WTC11 (cell line): Measurements from ENCODE around the gene SYT1. TPM values are rescaled to one million over a fixed set of nuclear protein-coding genes. Genes with fewer than 3 reads are reported as not detected.

Source experiments
- ATAC-seq: fragments of 200-7000 bp; cut with Tn5 transposase; 2 replicates; pipeline ENCODE4 v1.10.0; 2021; ENCODE audit warnings: mild to moderate bottlenecking, moderate library complexity
- CTCF ChIA-PET: fragments of 300-600 bp; sonication (Branson Sonifier 250); formaldehyde crosslinking; loops from one replicate; lab custom pipeline; 2021; ENCODE audit warnings: antibody characterized with exemption; lab: Charles Lee
- POLR2A ChIA-PET: fragments of 350-600 bp; sonication (Branson Sonifier 250); formaldehyde crosslinking; loops from one replicate; lab custom pipeline; 2021; ENCODE audit warnings: antibody characterized with exemption; lab: Charles Lee
- DNase-seq: peaks from one replicate; pipeline ENCODE4 v3.0.0; 2021; ENCODE audit warnings: low spot score
- H3K27ac Mint-ChIP-seq: 2 replicates; pipeline ENCODE4 v1.8.0; 2021; ENCODE audit warnings: mixed read lengths
- H3K27me3 Mint-ChIP-seq: 2 replicates; pipeline ENCODE4 v1.8.0; 2021; ENCODE audit warnings: low read depth, mild to moderate bottlenecking, moderate library complexity, mixed read lengths
- H3K36me3 Mint-ChIP-seq: 2 replicates; pipeline ENCODE4 v1.8.0; 2021; ENCODE audit warnings: mixed read lengths
- H3K4me1 Mint-ChIP-seq: 2 replicates; pipeline ENCODE4 v1.8.0; 2022; ENCODE audit warnings: mixed read lengths
- H3K4me3 Mint-ChIP-seq: 2 replicates; pipeline ENCODE4 v1.8.0; 2021; ENCODE audit warnings: mild to moderate bottlenecking, moderate library complexity, mixed read lengths
- H3K9me3 Mint-ChIP-seq: 2 replicates; pipeline ENCODE4 v1.8.0; 2021; ENCODE audit warnings: mixed read lengths
- CREM ChIP-seq: sonication (generic); formaldehyde crosslinking; IDR thresholded peaks from 2 replicates; pipeline ENCODE4 v1.8.1; 2022; ENCODE audit warnings: mild to moderate bottlenecking, missing genetic modification reagents, moderate library complexity
- HMGXB4 ChIP-seq: sonication (generic); formaldehyde crosslinking; IDR thresholded peaks from 2 replicates; pipeline ENCODE4 v1.8.1; 2023; ENCODE audit warnings: mild to moderate bottlenecking, moderate library complexity, missing genetic modification reagents
- TCF7 ChIP-seq: sonication (generic); formaldehyde crosslinking; IDR thresholded peaks from 2 replicates; pipeline ENCODE4 v1.8.0; 2022; ENCODE audit warnings: mild to moderate bottlenecking, low read depth, missing genetic modification reagents, moderate library complexity
- USF1 ChIP-seq: sonication (generic); formaldehyde crosslinking; IDR thresholded peaks from 2 replicates; pipeline ENCODE4 v1.8.0; 2022; ENCODE audit warnings: mild to moderate bottlenecking, missing genetic modification reagents
- USF2 ChIP-seq: sonication (generic); formaldehyde crosslinking; IDR thresholded peaks from 2 replicates; pipeline ENCODE4 v1.8.1; 2023; ENCODE audit warnings: mild to moderate bottlenecking, missing genetic modification reagents, moderate library complexity
- ZNF263 ChIP-seq: sonication (generic); formaldehyde crosslinking; IDR thresholded peaks from 2 replicates; pipeline ENCODE4 v1.8.1; 2022; ENCODE audit warnings: low read depth, mild to moderate bottlenecking, moderate library complexity, missing genetic modification reagents
- total RNA-seq: library from RNA; stranded (reverse); gene quantifications from 3 replicates; pipeline ENCODE4 v1.2.3, GENCODE V29; 2021
- TF ChIP-seq, protein P1 (sequence below): fragments of 250-450 bp; sonication (Bioruptor Pico); IDR thresholded peaks from 2 replicates; pipeline ENCODE4 v1.9.0; 2021; ENCODE audit warnings: moderate library complexity, mild to moderate bottlenecking, inconsistent platforms, borderline replicate concordance
- TF ChIP-seq, protein P2 (sequence below): fragments of 200-600 bp; IDR thresholded peaks from 2 replicates; pipeline ENCODE4 v1.8.0; 2022; ENCODE audit warnings: antibody characterized with exemption
- TF ChIP-seq, protein P3 (sequence below): sonication (generic); formaldehyde crosslinking; conservative IDR thresholded peaks from 2 replicates; pipeline ENCODE4 v1.8.1; 2023; ENCODE audit warnings: mild to moderate bottlenecking, low read depth, missing genetic modification reagents, moderate library complexity

The SYT1 gene
- total RNA-seq, 1 experiment from 2014 or later = 45.2 TPM

DNA sequence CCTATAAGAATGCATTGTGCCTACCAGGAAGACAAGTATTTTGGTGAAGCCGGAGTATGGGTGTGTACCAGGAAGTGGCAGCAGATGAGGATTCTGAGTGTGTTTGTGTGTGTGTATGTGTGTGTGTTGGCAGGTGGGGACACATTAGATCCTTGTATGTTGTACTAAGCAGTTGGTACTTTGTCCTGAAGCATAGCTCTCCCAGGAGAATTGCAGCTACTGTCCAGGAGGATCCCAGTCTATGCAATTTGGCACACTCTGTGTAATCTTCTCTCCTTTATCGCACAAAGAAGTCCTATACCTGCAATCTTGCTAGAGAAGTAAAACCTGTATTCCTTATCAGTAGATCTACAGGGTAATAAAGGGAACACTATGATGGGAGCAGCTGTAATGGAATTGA, 549.7 kb downstream of the SYT1 start (continued):
- TF ChIP-seq CREM = no peak

DNA sequence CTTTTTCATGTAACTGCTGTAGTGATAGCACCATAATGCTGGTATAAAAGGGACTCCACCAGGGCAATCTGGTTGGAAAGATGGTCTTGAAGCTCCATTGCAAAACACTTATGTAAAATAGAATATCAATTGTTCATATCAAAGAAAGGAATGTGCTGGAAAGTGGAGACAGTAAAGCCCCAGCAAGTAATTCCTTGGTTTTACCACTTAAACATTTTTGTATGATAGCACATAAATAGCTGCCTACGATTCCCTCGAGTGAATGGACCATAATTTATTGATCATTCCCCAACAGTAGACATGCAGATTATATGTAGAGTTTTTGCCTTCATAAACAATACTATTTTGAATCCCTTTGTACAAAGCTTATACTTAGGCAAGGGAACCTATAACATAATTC, 550.7 kb downstream of the SYT1 start:
- DNase-seq = no peak
- Mint-ChIP-seq H3K4me3 (no peak overlapping the region), H3K4me1 (peaks cover 48% of the 10 kb centered on the region), H3K9me3 (no peaks in the 10 kb centered on the region), H3K27me3 (no peaks in the 10 kb centered on the region), H3K36me3 (no peaks in the 10 kb centered on the region), H3K27ac (no peak overlapping the region)
- CTCF ChIA-PET = no interaction called here
- POLR2A ChIA-PET = no interaction called here
- ATAC-seq = no peak
- no peak for TF ChIP-seq USF1 (CRISPR knock-in tag)

DNA sequence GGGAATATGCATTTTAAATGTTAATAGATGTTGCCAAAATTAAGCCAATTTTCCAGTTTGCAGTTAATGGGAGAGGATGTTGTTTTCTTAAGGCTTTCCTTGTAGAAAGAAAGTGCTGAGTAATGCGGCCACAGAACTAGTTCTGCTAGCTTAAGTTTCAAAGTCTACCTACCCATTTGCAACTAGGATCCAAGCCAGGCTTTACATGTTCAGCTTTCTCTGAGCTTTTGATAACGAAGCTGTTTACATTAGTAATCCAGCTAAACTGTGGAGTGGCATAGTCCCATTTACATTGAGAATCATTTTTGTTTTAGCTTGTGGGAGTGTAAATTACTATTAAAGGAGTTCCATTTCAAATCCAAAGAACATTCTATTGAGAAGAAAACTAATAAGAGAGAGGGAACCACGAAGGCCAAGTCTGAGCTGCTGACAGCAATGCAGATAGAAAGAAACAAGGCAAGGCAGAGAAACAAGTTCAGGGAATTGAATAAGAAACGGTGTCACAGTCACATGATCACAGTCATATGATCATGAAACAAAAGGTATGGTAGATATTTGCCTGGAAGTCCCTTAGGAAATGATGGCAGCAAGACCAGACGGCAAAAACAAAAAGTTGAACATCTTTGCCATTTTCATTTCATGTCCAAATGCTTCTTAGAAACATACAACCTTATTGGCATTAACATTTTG, 551.3 kb downstream of the SYT1 start:
- Mint-ChIP-seq H3K27ac (peak overlapping the region; percentile 46), H3K36me3 (no peaks in the 10 kb centered on the region), H3K9me3 (no peaks in the 10 kb centered on the region), H3K4me3 (no peak overlapping the region)
- ChIA-PET POLR2A (no interaction called here), CTCF (no interaction called here)
- TF ChIP-seq USF1 (CRISPR knock-in tag) (peak; percentile 80), USF2 (CRISPR knock-in tag) (peak; percentile 83), ZNF263 (no peak), TCF7 (CRISPR knock-in tag) (no peak)
- TF ChIP-seq, protein P1, sequence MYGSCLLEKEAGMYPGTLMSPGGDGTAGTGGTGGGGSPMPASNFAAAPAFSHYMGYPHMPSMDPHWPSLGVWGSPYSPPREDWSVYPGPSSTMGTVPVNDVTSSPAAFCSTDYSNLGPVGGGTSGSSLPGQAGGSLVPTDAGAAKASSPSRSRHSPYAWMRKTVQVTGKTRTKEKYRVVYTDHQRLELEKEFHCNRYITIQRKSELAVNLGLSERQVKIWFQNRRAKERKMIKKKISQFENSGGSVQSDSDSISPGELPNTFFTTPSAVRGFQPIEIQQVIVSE = no peak
- TF ChIP-seq, all 79 proteins: peak for 2
- no peak for ATAC-seq
- H3K27me3 Mint-ChIP-seq = no peaks in the 10 kb centered on the region
- H3K4me1 Mint-ChIP-seq = peaks cover 53% of the 10 kb centered on the region
- no peak for DNase-seq

DNA sequence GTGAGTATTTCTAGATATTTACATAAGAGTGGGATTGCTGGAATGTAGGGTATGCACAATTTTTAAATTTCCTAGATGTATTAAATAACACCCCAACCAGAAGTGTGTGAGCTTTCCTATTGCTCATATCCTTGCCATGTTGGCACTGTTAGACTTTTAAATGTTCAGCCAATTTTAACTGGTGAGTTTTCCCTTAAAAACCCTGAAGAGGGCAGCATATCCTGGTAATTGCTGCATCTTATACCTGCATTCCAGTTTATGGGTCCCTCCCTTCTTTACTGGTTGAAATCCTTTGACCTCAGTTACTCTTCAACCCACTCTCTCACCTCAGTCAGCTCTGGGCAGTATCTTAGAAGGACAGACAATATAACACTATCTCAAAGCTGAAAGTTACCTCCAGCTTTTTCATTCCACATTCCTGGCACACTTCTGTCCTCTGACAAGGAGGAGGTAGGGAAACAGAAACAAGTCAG, 555.6 kb downstream of the SYT1 start:
- ATAC-seq = peak; percentile 88
- CTCF ChIA-PET = interaction anchor here (0.8 to 1.9 kb wide), 10 partner anchors 12 to 775 kb away, joined by 3 to 13 read pairs (median 3); no protein-coding TSS in a partner anchor
- Mint-ChIP-seq H3K4me3 (no peak overlapping the region), H3K27me3 (no peaks in the 10 kb centered on the region), H3K27ac (peak overlapping the region; percentile 54), H3K9me3 (no peaks in the 10 kb centered on the region), H3K36me3 (no peaks in the 10 kb centered on the region), H3K4me1 (peaks cover 75% of the 10 kb centered on the region)
- TF ChIP-seq, protein P2, sequence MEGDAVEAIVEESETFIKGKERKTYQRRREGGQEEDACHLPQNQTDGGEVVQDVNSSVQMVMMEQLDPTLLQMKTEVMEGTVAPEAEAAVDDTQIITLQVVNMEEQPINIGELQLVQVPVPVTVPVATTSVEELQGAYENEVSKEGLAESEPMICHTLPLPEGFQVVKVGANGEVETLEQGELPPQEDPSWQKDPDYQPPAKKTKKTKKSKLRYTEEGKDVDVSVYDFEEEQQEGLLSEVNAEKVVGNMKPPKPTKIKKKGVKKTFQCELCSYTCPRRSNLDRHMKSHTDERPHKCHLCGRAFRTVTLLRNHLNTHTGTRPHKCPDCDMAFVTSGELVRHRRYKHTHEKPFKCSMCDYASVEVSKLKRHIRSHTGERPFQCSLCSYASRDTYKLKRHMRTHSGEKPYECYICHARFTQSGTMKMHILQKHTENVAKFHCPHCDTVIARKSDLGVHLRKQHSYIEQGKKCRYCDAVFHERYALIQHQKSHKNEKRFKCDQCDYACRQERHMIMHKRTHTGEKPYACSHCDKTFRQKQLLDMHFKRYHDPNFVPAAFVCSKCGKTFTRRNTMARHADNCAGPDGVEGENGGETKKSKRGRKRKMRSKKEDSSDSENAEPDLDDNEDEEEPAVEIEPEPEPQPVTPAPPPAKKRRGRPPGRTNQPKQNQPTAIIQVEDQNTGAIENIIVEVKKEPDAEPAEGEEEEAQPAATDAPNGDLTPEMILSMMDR = peak; percentile 46
- no peak for TF ChIP-seq HMGXB4 (CRISPR knock-in tag)
- TF ChIP-seq, protein P3, sequence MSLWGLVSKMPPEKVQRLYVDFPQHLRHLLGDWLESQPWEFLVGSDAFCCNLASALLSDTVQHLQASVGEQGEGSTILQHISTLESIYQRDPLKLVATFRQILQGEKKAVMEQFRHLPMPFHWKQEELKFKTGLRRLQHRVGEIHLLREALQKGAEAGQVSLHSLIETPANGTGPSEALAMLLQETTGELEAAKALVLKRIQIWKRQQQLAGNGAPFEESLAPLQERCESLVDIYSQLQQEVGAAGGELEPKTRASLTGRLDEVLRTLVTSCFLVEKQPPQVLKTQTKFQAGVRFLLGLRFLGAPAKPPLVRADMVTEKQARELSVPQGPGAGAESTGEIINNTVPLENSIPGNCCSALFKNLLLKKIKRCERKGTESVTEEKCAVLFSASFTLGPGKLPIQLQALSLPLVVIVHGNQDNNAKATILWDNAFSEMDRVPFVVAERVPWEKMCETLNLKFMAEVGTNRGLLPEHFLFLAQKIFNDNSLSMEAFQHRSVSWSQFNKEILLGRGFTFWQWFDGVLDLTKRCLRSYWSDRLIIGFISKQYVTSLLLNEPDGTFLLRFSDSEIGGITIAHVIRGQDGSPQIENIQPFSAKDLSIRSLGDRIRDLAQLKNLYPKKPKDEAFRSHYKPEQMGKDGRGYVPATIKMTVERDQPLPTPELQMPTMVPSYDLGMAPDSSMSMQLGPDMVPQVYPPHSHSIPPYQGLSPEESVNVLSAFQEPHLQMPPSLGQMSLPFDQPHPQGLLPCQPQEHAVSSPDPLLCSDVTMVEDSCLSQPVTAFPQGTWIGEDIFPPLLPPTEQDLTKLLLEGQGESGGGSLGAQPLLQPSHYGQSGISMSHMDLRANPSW = no peak
- DNase-seq = no peak
- POLR2A ChIA-PET = interaction anchor here (0.6 to 1.4 kb wide), 2 partner anchors 77 to 127 kb away, joined by 4 read pairs; no protein-coding TSS in a partner anchor
